ENCODE results near the gene AOX1.
"Not testable (repeated sequence)": the region's sequence is repeated elsewhere in the genome, so short reads cannot be mapped to it uniquely, and the experiment has no call there.

AOX1 gene

GRCh38 chr2:200702646-200703118, 116.9 kb downstream of the AOX1 start:
- no peak for DNase-seq (ENCODE audit: low read depth)

- DNase-seq (ENCODE audit: low read depth), result no peak
These were observed 117.5 kb downstream of the AOX1 start for GRCh38 chr2:200703127-200703925.

GRCh38 chr2:200703926-200704637, 118.3 kb downstream of the AOX1 start:
- no peak for DNase-seq (ENCODE audit: low read depth)

- no peak for DNase-seq (ENCODE audit: low read depth)
These were observed 119.7 kb downstream of the AOX1 start for GRCh38 chr2:200705305-200706041.

GRCh38 chr2:200708943-200709342, 123.1 kb downstream of the AOX1 start:
- no peak for DNase-seq (ENCODE audit: low read depth)

GRCh38 chr2:200713003-200713703, 127.3 kb downstream of the AOX1 start:
- DNase-seq (ENCODE audit: low read depth), result peak; percentile 87

GRCh38 chr2:200713704-200714064, 127.9 kb downstream of the AOX1 start:
- DNase-seq (ENCODE audit: low read depth), result no peak

GRCh38 chr2:200715014-200715413, 129.2 kb downstream of the AOX1 start:
- DNase-seq (ENCODE audit: low read depth), result not testable (repeated sequence)

GRCh38 chr2:200716386-200716785, 130.6 kb downstream of the AOX1 start:
- DNase-seq (ENCODE audit: low read depth), result no peak

Data from stimulated activated CD8-positive, alpha-beta memory T cell treated with anti-CD3 and anti-CD28 coated beads, Interleukin-12 subunit alpha, Interleukin-12 subunit beta, amount 100 ng/mL, for 1 hour (primary cell).